Vagina (tissue), 2 donors: ENCODE measurements around the gene MYLK. TPM values are rescaled to one million over a fixed set of nuclear protein-coding genes. Genes with fewer than 3 reads are reported as not detected.
A peak's percentile ranks its signal among the peaks of the same experiment; 100 is the strongest.

ENCODE experiments used
- DNase-seq, 2 donors: peaks; one replicate each; pipeline ENCODE4 v3.0.0-alpha.2; 2017; ENCODE audit errors: extremely low spot score in 2 of 2
- H3K27ac ChIP-seq: fragments of 200-600 bp; sonication (generic); one replicate; pipeline ENCODE4 v1.5.1; 2019
- H3K27me3 ChIP-seq: fragments of 200-600 bp; sonication (generic); one replicate; pipeline ENCODE4 v1.5.1; 2019
- H3K36me3 ChIP-seq, 2 donors: fragments of 200-600 bp; sonication (generic); one replicate each; pipeline ENCODE4 v1.5.1; 2017 to 2019
- H3K4me1 ChIP-seq: fragments of 200-600 bp; sonication (generic); one replicate; pipeline ENCODE4 v1.5.1; 2019
- H3K4me3 ChIP-seq, 2 donors: fragments of 200-600 bp; sonication (generic); 1 replicate in 1 of 2; 2 replicates in 1 of 2; pipeline ENCODE4 v1.5.1; 2016 to 2019
- H3K9me3 ChIP-seq: fragments of 200-600 bp; sonication (generic); one replicate; pipeline ENCODE4 v1.5.1; 2019
- POLR2A ChIP-seq, 2 donors: fragments of 450-650 bp; IDR thresholded peaks; one replicate each; pipeline ENCODE4 v1.6.1; 2017; ENCODE audit warnings: antibody characterized with exemption in 2 of 2, mild to moderate bottlenecking in 2 of 2, moderate library complexity in 2 of 2
- POLR2AphosphoS5 ChIP-seq, 2 donors: sonication (generic); formaldehyde crosslinking; IDR thresholded peaks; one replicate each; pipeline ENCODE4 v1.9.0; 2017; ENCODE audit warnings: antibody characterized with exemption in 2 of 2, mild to moderate bottlenecking in 2 of 2, low read depth in 1 of 2; ENCODE audit not compliant: insufficient read depth in 1 of 2
- intact Hi-C: fragments of 100-400 bp; cut with DNase I; formaldehyde crosslinking; loops from one replicate; pipeline ENCODE4 v1.15.1; 2023
- total RNA-seq: library from RNA; depleted of rRNA; stranded (reverse); fragments of >200 nt; gene quantifications from one replicate; pipeline ENCODE4 v1.2.3, GENCODE V29; 2016
- TF ChIP-seq, protein P1 (sequence below), 3 experiments: fragments of 450-650 bp in 2 of 3; fragments of 200-600 bp in 1 of 3; sonication (generic) in 1 of 3; IDR thresholded peaks; one replicate each; pipeline ENCODE4 v1.5.1; 2017 to 2019; ENCODE audit warnings: antibody characterized with exemption in 3 of 3, mild to moderate bottlenecking in 2 of 3, moderate library complexity in 2 of 3

MYLK gene
- total RNA-seq, 1 donor from 2014 or later, result 352 TPM

DNA sequence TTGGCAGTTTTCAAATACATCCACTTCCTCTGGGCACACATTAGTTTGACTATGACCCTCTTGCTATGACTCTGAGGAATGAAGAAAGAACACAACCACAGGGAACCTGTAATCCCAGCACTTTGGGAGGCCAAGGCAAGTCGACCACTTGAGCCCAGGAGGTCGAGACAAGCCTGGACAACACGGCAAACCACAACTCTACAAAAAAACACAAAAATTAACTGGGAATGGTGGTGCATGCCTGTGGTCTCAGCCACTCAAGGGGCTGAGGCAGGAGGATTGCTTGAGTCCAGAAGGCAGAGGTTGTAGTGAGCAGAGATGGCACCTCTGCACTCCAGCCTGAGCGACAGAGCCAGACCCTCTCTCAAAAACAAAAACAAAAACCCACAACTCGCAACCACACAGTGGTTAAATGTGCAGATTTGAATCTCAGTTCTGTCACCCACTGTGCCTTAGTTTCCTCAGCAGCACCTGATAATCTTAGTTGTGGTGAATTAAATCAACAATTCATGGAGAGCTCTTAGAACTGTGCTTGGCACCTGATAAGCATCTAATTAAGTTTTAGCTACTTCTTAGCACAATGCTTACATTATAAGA is 65.7 kb downstream of the MYLK start:
- H3K4me3 ChIP-seq, result no peak overlapping the region
- peaks cover 21% of the 10 kb centered on the region for H3K4me1 ChIP-seq
- no peak overlapping the region for H3K27ac ChIP-seq
- no peaks in the 10 kb centered on the region for H3K27me3 ChIP-seq
- TF ChIP-seq POLR2A (IDR thresholded peaks at IDR 0.05), result no peak
- TF ChIP-seq POLR2AphosphoS5 (IDR thresholded peaks at IDR 0.05; ENCODE audit: insufficient read depth in 1 of 2, low read depth in 1 of 2), result no peak
- TF ChIP-seq, protein P1, sequence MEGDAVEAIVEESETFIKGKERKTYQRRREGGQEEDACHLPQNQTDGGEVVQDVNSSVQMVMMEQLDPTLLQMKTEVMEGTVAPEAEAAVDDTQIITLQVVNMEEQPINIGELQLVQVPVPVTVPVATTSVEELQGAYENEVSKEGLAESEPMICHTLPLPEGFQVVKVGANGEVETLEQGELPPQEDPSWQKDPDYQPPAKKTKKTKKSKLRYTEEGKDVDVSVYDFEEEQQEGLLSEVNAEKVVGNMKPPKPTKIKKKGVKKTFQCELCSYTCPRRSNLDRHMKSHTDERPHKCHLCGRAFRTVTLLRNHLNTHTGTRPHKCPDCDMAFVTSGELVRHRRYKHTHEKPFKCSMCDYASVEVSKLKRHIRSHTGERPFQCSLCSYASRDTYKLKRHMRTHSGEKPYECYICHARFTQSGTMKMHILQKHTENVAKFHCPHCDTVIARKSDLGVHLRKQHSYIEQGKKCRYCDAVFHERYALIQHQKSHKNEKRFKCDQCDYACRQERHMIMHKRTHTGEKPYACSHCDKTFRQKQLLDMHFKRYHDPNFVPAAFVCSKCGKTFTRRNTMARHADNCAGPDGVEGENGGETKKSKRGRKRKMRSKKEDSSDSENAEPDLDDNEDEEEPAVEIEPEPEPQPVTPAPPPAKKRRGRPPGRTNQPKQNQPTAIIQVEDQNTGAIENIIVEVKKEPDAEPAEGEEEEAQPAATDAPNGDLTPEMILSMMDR (IDR thresholded peaks at IDR 0.05), result no peak
- DNase-seq, result no peak
- no peaks in the 10 kb centered on the region for H3K9me3 ChIP-seq
- H3K36me3 ChIP-seq, result no peaks in the 10 kb centered on the region
- intact Hi-C loops, result no loop called here

GRCh38 chr3:123817413-123817812 is 66.7 kb downstream of the MYLK start:
- Histone ChIP-seq H3K27me3 (no peaks in the 10 kb centered on the region), H3K27ac (no peak overlapping the region), H3K36me3 (no peaks in the 10 kb centered on the region), H3K9me3 (no peaks in the 10 kb centered on the region), H3K4me1 (peaks cover 21% of the 10 kb centered on the region), H3K4me3 (no peak overlapping the region)
- TF ChIP-seq POLR2A (IDR thresholded peaks at IDR 0.05) (no peak), POLR2AphosphoS5 (IDR thresholded peaks at IDR 0.05; ENCODE audit: insufficient read depth in 1 of 2, low read depth in 1 of 2) (no peak)
- TF ChIP-seq, protein P1 (IDR thresholded peaks at IDR 0.05), result no peak
- intact Hi-C loops, result no loop called here
- no peak for DNase-seq

DNA sequence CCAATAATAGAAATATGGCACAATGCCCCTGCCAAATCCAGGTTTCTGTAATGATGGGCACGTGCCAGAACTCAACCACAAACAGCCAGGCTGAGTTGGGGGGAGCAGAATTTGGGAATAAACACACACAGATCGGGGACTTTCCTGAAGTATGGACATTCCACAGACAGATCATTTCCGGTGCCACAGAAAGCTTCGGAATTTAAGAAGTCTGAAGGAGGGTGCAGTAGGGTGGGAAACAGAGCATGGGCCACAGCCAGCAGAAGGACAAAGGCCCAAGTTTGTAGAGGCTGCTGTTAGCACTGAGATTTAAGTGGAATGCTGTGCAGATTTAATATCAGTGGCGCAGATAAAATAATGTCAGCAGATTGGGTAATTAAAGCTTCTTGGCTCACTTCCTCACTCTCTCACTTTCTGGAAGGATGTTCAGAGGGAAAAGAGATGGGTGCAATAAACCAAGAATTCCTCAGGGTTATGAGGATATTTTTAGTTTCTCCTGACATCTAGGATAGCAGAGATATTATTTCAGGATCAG is 67.4 kb downstream of the MYLK start:
- H3K27ac ChIP-seq, result no peak overlapping the region
- H3K36me3 ChIP-seq, result no peaks in the 10 kb centered on the region
- H3K9me3 ChIP-seq, result no peaks in the 10 kb centered on the region
- intact Hi-C loops, result no loop called here
- H3K4me1 ChIP-seq, result peaks cover 21% of the 10 kb centered on the region
- no peak for DNase-seq
- H3K4me3 ChIP-seq, result no peak overlapping the region
- no peaks in the 10 kb centered on the region for H3K27me3 ChIP-seq
- TF ChIP-seq POLR2AphosphoS5 (IDR thresholded peaks at IDR 0.05; ENCODE audit: insufficient read depth in 1 of 2, low read depth in 1 of 2) (no peak), POLR2A (IDR thresholded peaks at IDR 0.05) (no peak)
- TF ChIP-seq, protein P1 (IDR thresholded peaks at IDR 0.05), result no peak

- TF ChIP-seq, protein P1 (IDR thresholded peaks at IDR 0.05), result no peak
- TF ChIP-seq POLR2A (IDR thresholded peaks at IDR 0.05), result no peak
- no peak for TF ChIP-seq POLR2AphosphoS5 (IDR thresholded peaks at IDR 0.05; ENCODE audit: insufficient read depth in 1 of 2, low read depth in 1 of 2)
- H3K4me1 ChIP-seq, result peaks cover 21% of the 10 kb centered on the region
- no peaks in the 10 kb centered on the region for H3K27me3 ChIP-seq
- H3K9me3 ChIP-seq, result no peaks in the 10 kb centered on the region
- no peak overlapping the region for H3K27ac ChIP-seq
- H3K36me3 ChIP-seq, result no peaks in the 10 kb centered on the region
- DNase-seq, result no peak
- no peak overlapping the region for H3K4me3 ChIP-seq
- intact Hi-C loops, result no loop called here
Observed at GRCh38 chr3:123815981-123816380, 68.2 kb downstream of the MYLK start.

GRCh38 chr3:123813876-123814275 is 70.3 kb downstream of the MYLK start:
- no peak overlapping the region for H3K4me3 ChIP-seq
- intact Hi-C loops, result no loop called here
- peak in 1 of 2 donors; percentile 22 for DNase-seq
- H3K4me1 ChIP-seq, result peaks cover 21% of the 10 kb centered on the region
- H3K27me3 ChIP-seq, result no peaks in the 10 kb centered on the region
- no peaks in the 10 kb centered on the region for H3K36me3 ChIP-seq
- no peak overlapping the region for H3K27ac ChIP-seq
- H3K9me3 ChIP-seq, result no peaks in the 10 kb centered on the region
- TF ChIP-seq, protein P1 (IDR thresholded peaks at IDR 0.05), result no peak
- TF ChIP-seq POLR2AphosphoS5 (IDR thresholded peaks at IDR 0.05; ENCODE audit: insufficient read depth in 1 of 2, low read depth in 1 of 2) (no peak), POLR2A (IDR thresholded peaks at IDR 0.05) (no peak)
